Stimulated activated CD8-positive, alpha-beta memory T cell treated with anti-CD3 and anti-CD28 coated beads, Interleukin-4, amount 100 ng/mL, for 4 hours (primary cell): ENCODE data around the gene RAB30.

Experiments used
- DNase-seq, 2 donors: peaks; one replicate each; pipeline ENCODE4 v3.0.0-alpha.2; 2020; ENCODE audit warnings: low read depth in 2 of 2, low spot score in 1 of 2

Gene RAB30, protein sequence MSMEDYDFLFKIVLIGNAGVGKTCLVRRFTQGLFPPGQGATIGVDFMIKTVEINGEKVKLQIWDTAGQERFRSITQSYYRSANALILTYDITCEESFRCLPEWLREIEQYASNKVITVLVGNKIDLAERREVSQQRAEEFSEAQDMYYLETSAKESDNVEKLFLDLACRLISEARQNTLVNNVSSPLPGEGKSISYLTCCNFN

DNA sequence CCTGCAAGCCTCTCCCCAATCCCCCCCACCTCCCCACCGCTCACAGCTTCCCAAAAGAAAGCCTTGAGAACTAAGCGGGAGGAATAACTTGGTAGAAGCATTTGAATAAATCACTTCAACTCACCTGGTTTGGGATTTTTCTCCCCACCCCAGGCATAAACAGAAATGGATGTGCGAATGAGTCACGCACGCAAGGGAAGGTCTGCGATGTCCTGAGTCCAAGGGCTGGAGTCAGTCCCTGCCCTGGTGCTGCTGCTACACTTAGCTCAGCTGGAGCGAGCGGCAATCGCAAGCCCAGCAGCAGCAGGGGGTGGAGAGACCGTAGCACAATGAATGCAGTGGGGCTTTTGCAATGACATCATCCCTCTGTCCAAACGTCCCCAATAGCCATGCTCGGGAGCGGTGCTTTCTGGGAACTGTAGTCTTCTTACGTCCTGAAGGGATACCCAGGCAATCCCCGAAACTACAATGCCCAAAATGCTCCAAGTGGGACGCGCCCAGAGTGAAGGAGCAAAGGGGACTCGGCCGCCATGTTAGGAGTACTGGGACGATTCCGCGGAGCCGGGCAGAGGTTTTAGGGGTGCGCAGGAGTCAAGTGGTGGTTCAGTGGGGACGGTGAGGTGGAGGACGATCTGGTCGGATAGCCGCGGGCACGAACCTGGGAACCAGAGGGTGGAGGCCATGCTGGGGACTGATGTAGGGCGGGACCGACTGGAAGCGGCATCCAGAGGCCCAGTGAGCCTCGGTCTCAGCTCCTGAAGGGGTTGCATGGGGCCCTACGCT lies at the start of gene RAB30:
Gene RAB30 (minus strand): TSS at position 331 of the 783 bp plus-strand sequence. CDS start 74,581 bp downstream, outside the sequence.
- DNase-seq: peak; percentile 83 to 87

DNA sequence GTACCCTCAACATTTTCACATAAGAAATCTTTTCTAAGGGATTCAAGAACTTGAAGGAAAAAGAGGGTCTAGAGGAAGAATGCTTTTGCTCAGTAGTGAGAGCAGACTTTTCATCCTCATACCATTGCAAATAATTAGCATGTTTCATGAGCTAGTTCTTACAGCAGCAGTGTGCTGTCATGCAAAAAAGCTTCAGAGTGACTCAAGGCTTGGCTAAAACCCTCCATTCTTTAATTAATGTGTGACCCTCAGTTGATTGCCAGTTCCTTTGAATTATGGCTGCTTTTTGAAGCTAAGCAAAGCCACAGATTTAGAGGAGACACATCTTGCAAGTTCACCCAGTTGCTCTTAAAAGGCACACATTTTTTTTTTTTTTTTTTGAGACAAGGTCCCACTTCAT lies 48.6 kb upstream of the RAB30 start:
- no peak for DNase-seq

DNA sequence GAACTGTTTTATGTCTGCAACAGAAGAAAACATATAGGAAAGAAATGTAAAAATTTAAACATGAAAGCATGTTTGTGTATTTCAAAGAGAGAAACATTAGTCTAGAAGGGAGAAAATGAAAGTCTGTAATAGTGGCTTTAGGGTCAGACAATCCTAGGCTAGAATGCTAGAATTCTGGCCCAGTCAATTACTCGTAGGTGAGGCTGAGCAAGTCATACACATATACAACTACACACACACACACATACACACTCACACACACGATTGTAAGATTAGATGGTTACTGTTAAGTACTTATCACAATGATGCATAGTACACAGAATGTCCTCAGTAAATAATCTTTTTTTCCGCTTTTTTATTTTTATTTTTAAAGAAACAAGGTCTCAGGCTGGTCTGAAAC lies 47.5 kb upstream of the RAB30 start:
- DNase-seq: no peak

DNA sequence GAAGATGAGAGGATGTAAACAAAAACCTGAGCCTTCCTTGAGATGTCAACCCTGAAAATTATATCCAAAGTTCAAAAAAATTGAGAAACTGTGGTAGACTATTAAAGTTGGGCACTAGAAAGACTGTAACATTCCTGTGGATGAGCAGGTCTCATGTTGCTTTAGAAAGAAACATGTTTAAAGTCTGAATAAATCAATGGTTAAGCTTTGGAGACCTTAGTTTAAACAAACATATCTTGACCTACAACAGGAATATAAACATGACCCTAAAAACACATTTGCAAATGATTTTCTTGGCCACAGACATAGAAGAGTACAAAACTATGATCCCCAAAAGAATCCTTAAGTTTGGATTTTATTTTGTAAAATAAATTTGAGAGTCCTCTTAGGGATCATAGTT lies 47.1 kb upstream of the RAB30 start:
- DNase-seq: no peak

DNA sequence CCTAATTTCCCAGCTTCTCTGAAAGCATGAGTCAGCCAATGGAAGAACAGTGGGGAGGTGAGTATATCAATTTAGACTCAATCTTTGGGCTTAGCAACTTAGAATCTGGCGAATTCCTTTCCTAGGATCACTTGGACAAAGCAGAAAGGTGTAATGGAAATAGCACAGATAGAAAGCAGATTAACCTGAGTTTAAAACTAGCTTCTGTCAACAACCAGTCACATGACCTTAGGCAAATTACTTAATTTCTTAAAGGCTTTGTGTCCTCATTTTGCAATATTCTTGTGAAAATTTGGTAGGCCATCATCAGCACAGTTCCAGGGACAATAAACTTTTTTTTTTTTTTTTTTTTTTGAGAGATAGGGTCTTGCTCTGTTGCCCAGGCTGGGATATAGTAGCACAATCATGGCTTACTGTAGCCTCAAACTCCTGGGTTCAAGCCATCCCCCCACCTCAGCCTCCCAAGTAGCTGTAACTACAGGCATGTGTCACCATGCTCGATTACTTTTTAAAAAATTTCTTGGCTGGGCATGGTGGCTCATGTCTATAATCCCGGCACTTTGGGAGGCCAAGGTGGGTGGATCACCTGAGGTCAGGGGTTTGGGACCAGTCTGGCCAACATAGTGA lies 44.4 kb upstream of the RAB30 start:
- no peak for DNase-seq

DNA sequence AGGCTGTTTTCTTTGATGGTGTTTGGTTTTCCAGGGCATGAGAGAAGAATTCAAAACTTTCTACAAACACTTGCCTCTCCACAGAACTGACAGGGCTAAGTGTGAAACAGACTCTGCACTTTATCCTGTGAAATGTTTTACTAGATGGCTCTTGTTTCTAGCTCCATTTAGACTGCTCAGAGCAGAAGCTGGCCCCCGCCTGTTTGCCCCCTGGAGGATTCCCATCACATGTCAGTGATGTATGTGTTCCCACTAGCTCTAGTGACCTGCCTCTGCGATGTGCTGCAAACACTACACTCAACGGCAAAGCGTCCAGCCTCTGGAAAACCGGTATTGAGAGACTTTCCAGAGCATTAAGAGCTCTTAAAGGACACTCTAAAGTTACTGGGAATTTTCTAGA lies 43.9 kb upstream of the RAB30 start:
- no peak for DNase-seq

DNA sequence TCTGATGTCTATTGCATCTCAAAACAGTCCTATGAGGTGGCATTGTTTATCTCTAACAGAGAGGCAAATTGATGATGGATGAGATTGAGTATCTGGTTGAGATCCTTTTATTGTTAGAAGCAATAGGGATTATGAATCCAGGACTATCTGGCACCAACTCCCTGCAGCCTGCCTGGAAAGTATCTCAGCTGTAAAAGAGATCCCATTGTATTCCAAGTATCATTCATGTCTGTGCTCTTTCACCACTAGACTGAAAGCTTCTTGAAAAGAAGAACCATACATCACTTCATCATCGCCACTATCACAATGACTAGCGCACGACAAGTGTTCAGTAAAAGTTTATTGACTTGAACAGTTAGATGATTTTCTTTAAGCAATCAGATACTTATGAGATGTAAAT lies 43.3 kb upstream of the RAB30 start:
- no peak for DNase-seq

DNA sequence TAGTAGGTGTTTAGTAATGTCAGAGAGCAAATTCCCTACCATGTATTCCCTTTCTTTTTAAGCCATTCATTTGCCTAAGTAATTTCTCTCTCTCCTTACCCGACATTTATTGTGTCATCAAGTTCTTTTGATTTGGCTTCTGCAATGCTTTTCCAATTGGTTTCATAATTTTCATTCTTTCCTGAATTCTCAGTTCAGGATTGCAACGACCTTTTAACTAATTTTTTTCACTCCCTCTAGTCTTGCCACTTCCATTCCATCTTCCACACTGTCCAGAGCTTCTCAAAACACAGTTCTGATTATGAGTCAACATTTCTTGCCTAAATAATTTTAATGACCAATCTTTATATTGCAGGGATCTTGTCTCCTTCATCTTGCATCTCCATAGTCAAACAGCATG lies 41.2 kb upstream of the RAB30 start:
- no peak for DNase-seq

DNA sequence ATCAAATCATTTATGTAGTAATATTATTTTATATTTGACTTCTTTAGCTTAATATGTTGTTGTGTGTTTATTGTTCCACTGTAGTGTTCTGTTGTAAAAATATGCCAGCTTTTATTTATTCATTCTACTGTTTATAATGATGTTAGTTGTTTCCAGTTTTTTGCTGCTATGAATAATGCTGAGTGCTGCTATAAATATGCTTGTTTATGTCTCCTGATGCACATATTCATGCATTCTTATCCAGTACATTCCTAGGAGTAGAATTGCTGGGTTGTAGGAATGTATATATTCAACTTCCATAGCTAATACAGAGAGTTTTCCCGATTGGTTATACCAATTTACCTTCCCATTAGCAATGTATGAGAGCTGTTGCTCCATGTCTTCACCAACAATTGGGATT lies 33.5 kb upstream of the RAB30 start:
- DNase-seq: no peak

DNA sequence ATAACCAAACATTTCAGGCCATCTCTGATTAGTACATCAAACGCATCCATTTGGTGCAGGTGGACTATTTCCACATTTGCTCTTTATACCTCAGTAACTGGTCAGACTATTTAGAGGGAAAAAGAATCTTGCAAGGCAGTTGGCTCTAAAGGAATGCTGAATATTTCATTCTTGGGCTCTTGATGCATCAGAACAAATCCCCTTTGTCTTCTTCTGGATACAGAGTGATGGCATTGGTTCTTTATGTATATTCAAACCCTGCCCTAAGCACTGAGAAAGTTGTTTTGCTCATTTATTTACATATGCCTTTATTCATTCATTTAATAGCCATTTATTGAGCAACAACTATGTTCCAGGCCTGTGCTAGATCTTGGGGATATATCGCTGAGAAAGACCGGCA lies 31.1 kb upstream of the RAB30 start:
- DNase-seq: no peak

DNA sequence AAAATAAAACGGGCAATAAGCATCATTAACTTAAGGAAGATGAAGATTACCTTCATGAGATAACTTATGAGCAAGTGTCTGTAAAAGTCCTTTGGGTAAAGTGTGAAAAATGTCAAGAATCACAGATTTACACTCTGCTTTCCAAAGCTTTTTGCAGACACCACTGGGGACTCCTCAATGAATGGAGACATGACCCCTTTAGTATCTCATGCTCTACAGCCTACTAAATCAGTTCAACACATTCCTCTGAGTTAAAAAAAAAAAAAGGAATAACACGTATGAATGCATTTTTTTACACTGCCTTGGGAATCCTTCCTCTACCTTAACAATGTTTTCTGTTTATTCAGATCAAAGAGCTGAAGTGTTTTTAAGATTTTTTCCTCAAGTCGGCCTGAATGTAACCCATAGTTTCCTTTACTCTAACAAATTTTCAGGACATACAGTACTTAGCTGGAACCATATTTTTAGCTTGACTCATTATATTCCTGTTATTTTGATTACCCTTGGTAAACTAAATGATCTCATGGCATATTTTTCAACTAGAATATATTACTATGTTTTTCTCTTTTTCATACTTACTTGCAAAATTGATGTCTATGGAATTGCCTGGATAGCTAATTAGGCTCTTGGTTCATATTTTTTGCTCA lies 25.9 kb upstream of the RAB30 start:
- no peak for DNase-seq

DNA sequence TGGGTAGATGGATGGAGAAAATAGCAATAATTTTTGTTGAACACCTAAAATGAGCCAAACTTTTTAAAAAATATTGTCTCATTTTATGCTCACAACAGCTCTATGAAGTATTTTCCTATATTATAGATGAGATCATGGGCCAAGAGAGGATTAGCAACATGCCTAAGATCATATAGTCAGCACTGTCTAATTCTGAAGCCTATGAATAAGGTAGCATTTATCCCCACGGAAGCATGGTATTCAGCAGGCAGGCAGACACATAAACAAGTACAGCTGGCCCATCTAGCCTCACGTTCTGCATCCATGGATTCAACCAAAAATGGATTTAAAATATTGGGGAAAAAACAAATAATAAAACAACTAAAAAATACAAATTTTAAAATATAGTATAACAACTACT lies 21.9 kb upstream of the RAB30 start:
- DNase-seq: no peak

DNA sequence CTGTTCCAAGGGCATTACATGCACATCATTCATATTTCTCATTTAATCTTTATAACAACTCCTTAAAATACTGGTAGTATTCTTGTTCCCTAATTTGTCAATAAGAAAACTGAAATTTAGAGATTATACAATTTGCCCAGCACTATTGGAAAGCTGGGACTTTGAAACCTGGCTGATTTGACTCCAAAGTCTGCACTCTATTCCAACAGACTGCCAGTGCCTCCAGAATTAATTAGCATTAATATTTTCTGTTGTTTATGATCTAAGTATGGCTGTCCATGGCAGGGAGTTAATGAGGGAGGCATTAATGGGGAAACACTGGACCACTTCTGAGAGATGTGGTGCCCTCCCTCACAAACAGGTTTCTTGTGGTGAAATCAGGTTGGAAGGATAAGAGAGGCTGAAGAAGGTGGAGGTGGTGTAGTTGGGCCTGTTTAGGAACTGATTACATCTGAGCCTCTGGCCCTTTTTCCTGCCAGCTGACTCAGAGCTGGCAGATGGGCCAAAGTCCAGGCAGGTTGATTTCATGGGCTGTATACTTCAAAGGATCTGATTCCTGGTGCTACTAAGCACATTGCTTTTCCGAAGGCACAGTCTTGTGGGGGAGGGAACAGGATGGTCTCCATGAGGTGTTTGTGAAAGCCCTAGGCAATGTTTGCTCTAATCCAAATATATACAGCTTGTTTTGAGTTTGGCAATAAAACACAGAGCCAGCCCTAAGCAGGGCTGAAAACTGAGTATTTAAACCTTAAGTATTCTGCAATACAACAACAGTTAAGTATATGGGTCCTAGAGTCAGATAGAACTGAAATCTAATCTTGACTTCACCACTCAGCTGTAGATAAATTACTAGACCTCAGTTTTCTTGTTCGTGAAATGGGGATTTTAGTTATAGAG lies 21.0 kb upstream of the RAB30 start:
- DNase-seq: no peak

DNA sequence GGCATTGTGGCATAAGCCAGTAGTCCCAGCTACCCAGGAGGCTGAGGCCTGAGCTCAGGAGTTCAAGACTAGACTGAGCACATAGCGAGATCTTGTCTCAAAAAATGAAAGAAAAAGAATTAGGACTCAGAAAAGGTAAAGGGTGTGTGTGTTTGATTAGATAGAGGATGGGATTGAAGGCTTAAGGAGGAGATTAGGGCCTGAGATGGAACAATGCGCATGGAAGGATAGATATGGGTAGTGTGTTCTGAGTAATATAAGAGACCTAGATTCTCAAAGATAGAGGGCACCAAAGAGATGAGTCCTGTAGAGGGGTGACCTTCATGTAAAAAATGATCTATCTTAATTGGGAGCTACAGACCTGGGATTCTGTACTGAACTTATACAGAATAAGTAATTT lies 17.3 kb upstream of the RAB30 start:
- no peak for DNase-seq

DNA sequence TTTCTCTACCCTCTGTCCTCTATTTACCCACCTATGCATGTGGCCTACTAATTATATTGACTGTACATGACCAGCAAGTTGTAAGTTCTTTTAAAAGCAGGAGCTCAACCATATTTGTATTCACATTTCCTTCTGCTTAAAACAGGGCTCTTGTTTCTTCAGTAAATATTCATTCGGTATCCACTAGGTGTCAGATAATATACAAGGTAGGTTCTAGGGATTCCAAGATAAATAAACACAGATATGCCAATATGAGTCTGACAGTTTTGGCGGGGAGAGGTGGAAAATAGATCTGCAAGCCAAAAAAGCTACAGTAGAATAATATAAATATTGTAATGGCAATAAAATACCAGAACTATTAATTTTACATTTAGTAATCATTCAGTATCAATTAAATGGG lies 15.3 kb upstream of the RAB30 start:
- no peak for DNase-seq

DNA sequence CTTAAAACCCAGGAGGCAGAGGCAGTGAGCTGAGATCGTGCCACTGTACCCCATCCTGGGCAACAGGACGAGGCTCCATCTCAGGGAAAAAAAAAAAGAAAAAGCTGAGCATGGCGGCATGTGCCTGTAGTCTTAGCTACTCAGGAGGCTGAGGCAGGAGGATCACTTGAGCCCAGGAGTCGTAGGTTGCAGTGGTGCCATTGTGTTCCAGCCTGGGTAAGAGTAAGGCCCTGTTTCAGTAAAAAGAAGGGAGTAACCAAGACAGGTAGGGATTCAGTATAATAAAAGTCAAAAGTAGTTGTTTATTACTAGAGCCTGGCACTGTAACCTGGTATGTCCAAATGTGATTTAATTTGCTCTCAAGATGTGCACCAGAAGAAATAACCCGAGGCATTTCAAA lies 8.1 kb upstream of the RAB30 start:
- no peak for DNase-seq

DNA sequence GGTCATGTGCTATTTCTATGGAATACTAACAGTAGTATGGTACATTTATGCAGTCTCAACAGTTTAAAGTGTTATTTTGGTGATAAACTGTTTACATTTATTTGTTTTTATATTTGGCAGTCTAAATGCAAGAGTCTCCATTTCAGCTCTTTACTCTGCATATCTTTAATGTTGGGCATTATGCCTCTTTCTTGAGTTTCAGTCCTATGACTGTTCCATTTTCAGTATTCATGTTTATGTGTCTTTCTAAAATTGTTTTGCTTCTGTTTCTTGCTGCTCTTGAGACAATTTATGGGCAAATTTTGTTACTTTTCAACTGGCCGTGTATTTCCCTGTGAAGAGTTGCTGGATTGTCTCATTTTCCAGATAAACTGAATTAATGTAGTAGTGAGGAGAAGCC lies 6.6 kb upstream of the RAB30 start:
- no peak for DNase-seq

DNA sequence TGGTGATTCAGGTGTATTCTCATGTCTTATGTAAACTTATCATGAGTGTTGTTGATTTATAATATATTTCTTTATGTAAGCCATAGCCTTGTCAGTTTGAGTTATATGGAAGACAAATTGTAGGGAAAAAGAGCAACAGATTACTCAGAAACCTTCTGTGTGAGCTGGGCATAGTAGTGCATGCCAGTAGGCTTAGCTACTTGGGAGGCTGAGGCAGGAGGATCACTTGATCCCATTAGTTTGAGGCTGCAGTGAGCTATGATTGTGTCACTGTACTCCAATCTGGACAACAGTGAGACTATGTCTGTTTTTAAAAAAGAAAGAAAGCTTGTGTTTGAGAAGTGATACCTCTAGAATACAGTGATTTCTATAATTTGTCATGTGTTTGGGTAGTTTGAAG lies 2.2 kb upstream of the RAB30 start:
- DNase-seq: no peak

DNA sequence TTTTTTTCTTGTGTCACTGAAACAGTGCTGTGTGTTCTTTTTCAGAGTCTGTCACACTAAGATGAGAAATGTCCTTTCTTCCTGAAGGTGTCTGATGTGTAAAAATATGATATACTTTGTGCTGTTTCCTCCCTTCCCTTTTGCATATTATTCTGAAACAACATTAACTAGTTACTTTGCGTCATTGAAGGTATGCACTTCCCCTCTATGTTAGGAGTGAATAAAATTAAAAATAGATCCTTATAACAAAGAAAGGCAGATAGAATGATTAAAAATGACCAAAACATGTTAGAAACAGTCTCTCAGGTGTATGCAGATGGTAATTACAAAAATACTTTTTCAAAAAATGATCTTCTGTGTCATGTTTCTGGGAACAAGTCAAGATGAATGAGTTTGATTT lies 1.6 kb upstream of the RAB30 start:
- DNase-seq: no peak

DNA sequence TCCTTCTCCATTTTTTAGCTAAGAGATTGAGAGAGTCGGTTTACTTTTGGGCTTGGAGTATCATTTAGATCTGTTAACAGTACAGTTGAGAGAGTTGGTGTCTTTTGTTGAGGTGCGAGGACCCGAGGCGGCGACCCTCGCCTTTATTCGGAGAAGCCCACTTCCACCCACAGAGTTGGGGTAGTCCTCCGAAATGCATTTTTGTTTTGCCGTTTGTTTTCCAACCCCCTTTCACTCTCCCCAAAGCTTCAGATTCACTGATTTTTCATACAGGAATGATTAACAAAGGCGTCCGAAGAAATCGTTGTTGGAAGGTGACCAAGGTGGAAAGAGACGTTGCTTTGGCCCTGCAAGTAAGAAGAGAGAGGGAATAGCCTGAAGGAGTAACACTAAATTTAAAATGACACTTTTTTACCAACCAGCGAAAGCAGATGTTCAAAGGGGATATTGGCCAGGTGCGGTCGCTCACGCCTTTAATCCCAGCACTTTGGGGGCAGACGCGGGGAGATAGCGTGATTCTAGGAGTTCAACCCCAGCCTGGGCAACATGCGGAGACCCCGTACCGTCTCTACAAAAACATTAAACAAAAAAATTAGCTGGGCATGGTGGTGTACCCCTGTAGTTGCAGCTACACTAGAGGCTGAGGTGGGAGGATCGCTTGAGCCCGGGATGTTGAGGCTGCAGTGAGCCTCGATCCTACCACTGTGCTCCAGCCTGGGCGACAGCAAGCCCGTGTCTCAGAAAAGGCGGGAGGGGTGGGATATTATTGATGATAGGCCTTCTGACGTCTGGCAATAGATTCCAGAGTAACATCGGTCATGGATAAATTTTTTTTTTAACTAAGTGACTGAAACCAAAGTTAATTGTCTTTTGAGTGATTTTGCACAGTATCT lies 899 bp upstream of the RAB30 start:
- no peak for DNase-seq
